T-helper 1 cell (primary cell): ENCODE data around the gene KIF5C.
"Not testable (repeated sequence)": the region's sequence is repeated elsewhere in the genome, so short reads cannot be mapped to it uniquely, and the experiment has no call there.

Source experiments
- DNase-seq, 5 donors: peaks; one replicate each; pipeline ENCODE4 v3.0.0-alpha.2; 2012 to 2020

KIF5C gene

DNA sequence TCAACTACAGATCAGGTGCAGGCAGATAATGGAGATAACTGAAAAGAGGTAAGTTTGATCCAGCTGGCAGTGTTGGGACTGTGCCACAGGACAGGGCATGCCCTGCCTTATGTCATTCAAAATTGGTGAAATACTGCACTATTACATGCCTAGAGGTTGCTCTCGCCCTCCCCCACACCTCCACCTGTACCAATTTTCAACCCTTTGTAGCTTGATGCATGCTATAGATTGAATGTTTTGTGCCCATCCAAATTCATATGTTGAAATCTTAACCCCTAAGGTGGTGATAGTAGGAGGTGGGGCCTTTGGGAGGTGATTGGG, 91.4 kb downstream of the KIF5C start:
- no peak for DNase-seq

DNA sequence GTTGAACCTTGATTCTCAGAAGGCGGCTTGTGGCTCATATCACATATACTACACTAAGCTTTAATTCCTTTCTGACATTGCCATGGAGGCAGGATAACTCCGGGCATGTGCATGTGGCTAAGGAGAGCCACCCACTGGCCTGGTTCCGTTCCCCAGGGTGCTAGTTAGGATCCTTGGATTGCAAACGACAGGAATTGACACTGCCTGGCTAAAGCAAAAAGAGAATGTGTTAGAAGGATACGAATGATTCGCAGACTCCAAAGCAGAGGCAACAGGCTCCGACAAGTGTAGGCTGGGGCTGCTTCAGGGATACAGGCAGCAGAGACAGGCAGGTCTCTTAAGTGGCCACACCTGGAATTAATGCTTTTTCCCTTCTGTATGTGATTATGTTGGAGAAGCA, 92.0 kb downstream of the KIF5C start:
- DNase-seq = no peak

GRCh38 chr2:148967578-148967977, 92.6 kb downstream of the KIF5C start:
- no peak for DNase-seq

DNA sequence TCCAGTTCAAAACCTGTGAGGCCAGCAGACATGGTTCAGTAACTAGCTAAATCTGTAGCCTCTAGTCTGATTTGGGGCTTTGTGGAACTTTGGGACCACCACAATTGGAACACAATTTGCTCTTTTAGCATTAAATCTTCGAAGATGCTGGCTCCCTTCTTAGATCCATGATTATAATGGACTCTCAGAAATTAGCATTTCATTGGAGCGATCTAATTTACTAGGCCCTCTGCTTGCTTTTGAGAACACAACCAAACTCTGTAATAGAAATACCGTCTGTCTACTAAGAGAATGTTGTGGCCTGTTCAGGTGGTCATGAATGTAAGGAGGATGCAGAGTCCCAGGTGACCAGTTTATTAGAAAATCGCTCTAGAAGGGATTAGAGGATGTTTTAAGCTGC, 93.3 kb downstream of the KIF5C start:
- no peak for DNase-seq

DNA sequence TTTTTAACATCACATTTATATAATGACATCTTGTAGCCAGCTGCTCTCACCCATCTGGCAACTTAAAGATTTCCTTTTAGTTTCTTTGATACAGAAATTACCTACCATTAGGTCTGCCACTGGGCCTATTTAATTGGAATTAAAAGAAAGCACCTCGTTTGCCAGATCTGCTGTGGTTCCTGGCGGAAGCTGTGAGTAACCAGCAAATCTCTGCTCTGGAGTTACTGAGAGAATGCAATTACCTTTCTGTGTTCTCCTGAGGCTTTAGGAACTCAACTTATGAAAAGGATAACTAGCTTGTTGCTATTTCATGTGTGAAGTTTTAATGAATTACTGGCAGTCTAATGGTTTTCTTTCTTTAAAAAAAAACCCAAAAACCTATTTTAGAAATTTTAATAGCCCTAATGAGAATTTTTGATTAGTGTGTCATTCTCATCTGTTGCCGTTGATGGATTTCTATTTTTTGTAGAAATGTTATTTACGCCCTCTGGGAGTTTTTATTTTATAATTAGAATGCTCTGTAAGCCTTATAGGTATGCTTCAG, 93.8 kb downstream of the KIF5C start:
- no peak for DNase-seq

DNA sequence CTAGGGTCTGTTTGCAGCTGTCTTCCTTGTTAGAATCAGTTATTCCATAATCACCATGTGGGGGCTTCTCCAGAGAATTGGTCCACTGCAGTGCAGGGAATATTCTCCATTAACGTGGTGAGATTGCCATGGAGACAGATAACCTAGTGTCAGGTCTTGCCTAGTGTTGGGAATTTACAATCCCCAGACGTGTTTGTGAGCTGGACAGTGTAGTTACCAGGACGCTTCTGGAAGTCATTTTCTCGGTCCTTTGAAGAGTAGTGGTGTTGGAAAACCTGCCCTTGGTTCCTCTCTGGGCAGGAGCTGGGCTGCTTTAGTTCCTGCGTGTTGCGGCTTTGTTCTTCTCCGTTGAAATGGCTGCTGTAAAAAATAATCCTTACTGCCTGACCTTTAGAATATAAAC, 94.6 kb downstream of the KIF5C start:
- no peak for DNase-seq

DNA sequence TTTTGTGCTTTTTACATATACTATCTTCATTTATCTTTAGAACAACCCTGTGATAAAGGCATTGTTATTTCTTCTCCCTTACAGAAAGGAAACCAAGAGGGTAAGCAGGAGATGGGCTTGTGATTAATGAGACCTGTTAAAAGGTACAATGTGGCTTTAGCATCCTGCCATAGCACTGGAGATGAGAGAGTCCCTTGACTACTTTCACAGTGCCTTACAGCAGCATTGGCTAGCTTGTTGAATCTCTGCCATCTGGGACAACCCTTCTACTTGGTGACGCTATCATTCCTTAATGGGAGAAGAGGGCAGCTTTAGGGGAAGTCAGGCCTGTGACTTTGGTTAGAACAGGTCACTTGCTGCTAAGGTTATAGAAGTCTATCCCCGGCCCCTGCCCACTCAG, 95.4 kb downstream of the KIF5C start:
- DNase-seq = no peak

GRCh38 chr2:148971547-148971946, 96.5 kb downstream of the KIF5C start:
- DNase-seq = no peak

GRCh38 chr2:148974095-148974494, 99.1 kb downstream of the KIF5C start:
- DNase-seq = no peak

DNA sequence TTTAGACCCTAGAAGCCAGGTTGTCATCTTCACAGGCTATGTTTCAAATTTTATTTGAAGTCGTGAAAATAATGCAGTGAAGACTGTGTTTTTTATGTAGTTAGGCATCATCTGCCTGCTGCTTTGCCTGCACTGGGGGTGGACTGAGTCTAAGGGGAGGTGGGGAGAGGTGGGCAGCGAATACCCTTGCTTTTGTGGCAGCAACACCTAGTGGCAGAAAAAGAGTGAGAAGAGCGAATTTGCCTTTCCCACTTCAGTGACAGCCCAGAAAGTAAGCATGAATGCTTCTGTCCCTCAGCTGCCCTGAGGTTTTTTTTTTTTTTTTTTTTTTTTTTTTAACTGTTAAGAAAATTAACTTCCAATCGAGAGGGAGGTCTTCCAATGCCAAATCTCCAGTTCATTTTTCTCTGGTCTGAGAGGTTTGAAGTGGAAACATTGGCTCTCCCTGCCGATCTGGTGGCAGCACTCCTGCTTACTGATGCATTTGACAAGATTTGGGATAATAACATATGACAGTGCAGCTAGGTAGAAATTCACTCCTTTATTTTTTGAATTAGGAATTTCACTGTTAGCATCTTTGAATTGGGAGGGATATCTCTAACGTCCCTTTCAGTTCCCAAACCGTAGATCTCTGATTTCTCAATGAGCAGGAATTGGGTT, 103.1 kb downstream of the KIF5C start:
- no peak for DNase-seq

DNA sequence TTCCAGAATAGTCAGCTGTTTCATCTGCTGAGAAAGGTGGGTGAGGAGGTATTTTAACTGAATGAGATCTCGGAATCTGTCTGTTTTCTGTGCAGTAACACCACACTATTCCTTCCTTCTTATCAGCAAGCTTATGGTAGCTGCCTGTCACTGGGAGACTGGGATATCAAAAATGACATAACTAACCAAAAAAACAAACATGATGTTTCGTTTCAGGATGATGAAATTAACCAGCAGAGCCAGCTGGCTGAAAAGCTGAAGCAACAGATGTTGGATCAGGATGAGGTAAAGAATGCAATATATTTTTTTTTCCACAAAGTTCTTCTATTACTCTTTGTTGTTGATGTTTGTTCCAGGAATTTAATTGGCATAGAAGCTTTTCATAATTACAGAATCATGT, 103.7 kb downstream of the KIF5C start:
- DNase-seq = no peak

- DNase-seq = no peak
Observed at GRCh38 chr2:148979164-148979918, 104.3 kb downstream of the KIF5C start.

GRCh38 chr2:148979919-148980277, 104.9 kb downstream of the KIF5C start:
- DNase-seq = no peak

DNA sequence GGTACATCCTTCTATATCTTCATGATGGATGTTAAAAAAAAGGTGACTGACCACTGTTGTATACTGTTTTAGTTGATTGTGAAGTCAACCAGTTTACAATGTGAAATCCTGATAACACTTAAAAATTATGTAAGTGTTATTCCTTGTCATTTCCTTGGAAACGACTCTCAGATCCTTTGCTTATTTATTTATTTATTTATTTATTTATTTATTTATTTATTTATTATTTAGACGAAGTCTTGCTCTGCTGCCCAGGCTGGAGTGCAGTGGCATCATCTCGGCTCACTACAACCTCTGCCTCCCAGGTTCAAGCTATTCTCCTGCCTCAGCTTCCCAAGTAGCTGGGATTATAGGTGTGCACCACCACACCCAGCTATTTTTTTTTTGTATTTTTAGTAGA, 105.5 kb downstream of the KIF5C start:
- not testable (repeated sequence) for DNase-seq

- no peak for DNase-seq
Observed at GRCh38 chr2:148981324-148981723, 106.3 kb downstream of the KIF5C start.

- DNase-seq = no peak
Observed at GRCh38 chr2:148981781-148982180, 106.8 kb downstream of the KIF5C start.

GRCh38 chr2:148982282-148982681, 107.3 kb downstream of the KIF5C start:
- no peak for DNase-seq

DNA sequence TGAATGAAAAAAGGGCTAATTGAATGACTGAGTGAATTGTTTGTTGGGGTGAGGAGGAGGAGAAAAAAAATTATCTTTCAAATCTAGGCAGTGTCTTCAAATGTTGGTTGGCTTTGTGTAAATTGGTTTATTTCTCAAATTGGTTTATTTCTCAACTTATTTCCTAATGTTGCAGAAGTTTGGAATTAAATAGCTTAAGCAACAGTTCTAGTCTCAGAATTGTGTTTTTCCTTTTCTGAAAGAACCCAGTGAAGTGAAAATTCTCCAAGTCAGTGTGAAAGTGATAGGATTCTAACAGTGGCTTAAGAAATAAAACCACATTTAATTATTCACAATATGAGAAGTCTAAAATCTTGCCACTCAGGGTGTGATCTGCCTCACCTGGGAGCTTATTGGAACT, 108.9 kb downstream of the KIF5C start:
- DNase-seq = no peak

- DNase-seq = no peak
Observed at GRCh38 chr2:148984449-148984848, 109.4 kb downstream of the KIF5C start.

- DNase-seq = no peak
Observed at GRCh38 chr2:148987286-148987685, 112.3 kb downstream of the KIF5C start.

DNA sequence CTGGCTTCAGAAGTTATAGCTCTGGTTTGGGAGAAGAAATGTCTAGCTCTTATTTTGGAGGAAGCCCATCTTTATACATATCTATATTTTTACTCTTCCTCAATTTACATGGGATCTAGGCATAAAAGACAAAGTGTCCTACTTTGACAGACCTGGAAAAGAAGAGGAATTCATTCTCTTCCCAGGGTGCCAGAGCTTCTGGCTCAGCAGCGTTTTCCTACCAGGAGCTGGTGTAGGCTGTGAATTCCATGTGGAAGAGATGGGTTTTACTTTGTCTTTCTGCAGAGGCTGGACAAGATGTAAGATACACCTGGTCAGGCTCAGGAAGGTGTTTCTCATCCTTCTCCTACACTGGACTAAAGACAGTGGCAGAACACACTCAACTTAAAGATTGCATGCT, 113.3 kb downstream of the KIF5C start:
- no peak for DNase-seq

DNA sequence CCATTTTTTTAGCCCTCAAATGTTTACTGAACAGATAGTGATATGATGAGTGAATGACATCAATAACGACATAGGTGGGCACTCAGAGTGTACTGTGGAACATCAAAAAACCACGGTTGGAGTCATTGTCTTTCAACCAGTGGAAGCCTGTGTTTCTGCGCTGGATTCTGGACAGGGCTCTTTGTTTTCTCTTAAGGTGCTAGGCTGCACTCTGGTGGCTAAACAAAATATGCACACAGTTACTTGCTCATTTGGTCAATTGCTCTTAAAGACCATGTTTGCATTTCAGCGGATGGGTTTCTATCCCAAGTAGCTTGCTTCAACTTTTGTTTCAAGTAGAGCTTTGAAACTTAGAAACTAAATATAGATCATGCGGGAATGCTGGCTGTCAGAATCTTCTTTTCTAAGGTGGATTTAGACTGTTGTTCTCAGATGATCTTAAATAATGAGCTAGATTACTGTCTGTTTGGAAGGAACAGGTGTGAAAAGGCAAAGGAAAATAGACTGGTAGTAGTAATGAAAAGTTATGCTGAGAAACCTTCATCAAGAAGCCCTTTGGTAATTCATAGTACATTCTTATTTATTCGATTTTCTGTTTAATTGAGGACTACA, 115.0 kb downstream of the KIF5C start:
- peak in 3 of 5 donors; percentile 19 to 58 (median 44) for DNase-seq

GRCh38 chr2:148990968-148991367, 115.9 kb downstream of the KIF5C start:
- no peak for DNase-seq

GRCh38 chr2:148992448-148992847, 117.4 kb downstream of the KIF5C start:
- DNase-seq = no peak
